K562 (cell line): ENCODE results near the gene PDE11A. TPM values are rescaled to one million over a fixed set of nuclear protein-coding genes. Genes with fewer than 3 reads are reported as not detected.

Source experiments
- ARID1B ChIP-seq: fragments of 450-650 bp; IDR thresholded peaks from 2 replicates; pipeline ENCODE4 v1.6.1; 2016; ENCODE audit warnings: antibody characterized with exemption, mild to moderate bottlenecking, inconsistent platforms
- CHD7 ChIP-seq: fragments of 200-600 bp; sonication (generic); IDR thresholded peaks from one replicate; pipeline ENCODE4 v1.6.1; 2012; ENCODE audit warnings: mild to moderate bottlenecking, low read depth, low read length, inconsistent platforms
- E4F1 ChIP-seq: fragments of 250-450 bp; sonication (Bioruptor Pico); IDR thresholded peaks from 2 replicates; pipeline ENCODE4 v1.5.0; 2021; ENCODE audit warnings: mild to moderate bottlenecking, borderline replicate concordance
- ELF4 ChIP-seq: fragments of 450-650 bp; formaldehyde crosslinking; IDR thresholded peaks from 2 replicates; pipeline ENCODE4 v1.4.0; 2022; ENCODE audit warnings: missing genetic modification characterization
- ESRRA ChIP-seq: fragments of 450-650 bp; IDR thresholded peaks from 2 replicates; pipeline ENCODE4 v1.6.1; 2014; ENCODE audit warnings: low read depth, mild to moderate bottlenecking, moderate library complexity, borderline replicate concordance
- HDAC2 ChIP-seq: fragments of 450-650 bp; IDR thresholded peaks from 2 replicates; pipeline ENCODE4 v1.6.1; 2016; ENCODE audit warnings: mild to moderate bottlenecking
- NCOA6 ChIP-seq: fragments of 450-650 bp; IDR thresholded peaks from 2 replicates; pipeline ENCODE4 v1.6.1; 2017; ENCODE audit warnings: mild to moderate bottlenecking
- PATZ1 ChIP-seq: fragments of 250-450 bp; sonication (Bioruptor Pico); IDR thresholded peaks from 2 replicates; pipeline ENCODE4 v1.5.0; 2020; ENCODE audit warnings: mild to moderate bottlenecking, borderline replicate concordance
- PTRF ChIP-seq: fragments of 450-650 bp; IDR thresholded peaks from 2 replicates; pipeline ENCODE4 v1.6.1; 2016; ENCODE audit warnings: mild to moderate bottlenecking, missing genetic modification characterization, missing compliant biosample characterization
- SAFB2 ChIP-seq: fragments of 200-400 bp; formaldehyde crosslinking; IDR thresholded peaks from 2 replicates; pipeline ENCODE4 v1.6.1; 2018; ENCODE audit warnings: borderline replicate concordance, low read length, low read depth, moderate library complexity; ENCODE audit not compliant: severe bottlenecking
- SP1 ChIP-seq: sonication (generic); formaldehyde crosslinking; IDR thresholded peaks from 2 replicates; pipeline ENCODE4 v1.8.1; 2022; ENCODE audit warnings: mild to moderate bottlenecking, missing genetic modification reagents
- ZNF384 ChIP-seq: IDR thresholded peaks from 2 replicates; pipeline ENCODE4 v1.6.1; 2012; ENCODE audit warnings: low read depth, low read length, improper control_type of control experiment
- ZNF584 ChIP-seq: fragments of 200-800 bp; sonication (Bioruptor generic); IDR thresholded peaks from 2 replicates; pipeline ENCODE4 v1.6.1; 2016; ENCODE audit warnings: low read depth, mild to moderate bottlenecking, missing genetic modification characterization, missing compliant biosample characterization
- polyA plus RNA-seq, 8 experiments: library from polyadenylated mRNA; depleted of rRNA in 4 of 8; stranded (reverse) in 5 of 8; unstranded in 3 of 8; fragments of >200 nt; fragmentation: Nextera tagmentation in 2 of 8; fragmentation: Illumina TruSeq in 1 of 8; extraction: Ambion mirVana in 2 of 8; extraction: Trizol in 1 of 8; gene quantifications; 2 replicates each; pipeline versions ENCODE4 v1.2.1 to v1.2.3, GENCODE V29; 2011 to 2014; ENCODE audit warnings: inconsistent platforms in 1 of 8, missing spikeins in 1 of 8
- total RNA-seq, 7 experiments: library from RNA; depleted of rRNA in 6 of 7; stranded (reverse); fragments of >200 nt in 6 of 7; fragmentation: Illumina TruSeq in 2 of 7; extraction: Trizol in 2 of 7; gene quantifications; 2 replicates each; pipeline versions ENCODE4 v1.2.1 to v1.2.3, GENCODE V29; 2011 to 2021; ENCODE audit warnings: low replicate concordance in 1 of 7

PDE11A gene
- total and polyA plus RNA-seq, 9 of the 15 experiments (the other 6 are each of a cell fraction or from before 2014, with no cell fraction given) = 3.2 to 22.1 (median 5.7) TPM

DNA sequence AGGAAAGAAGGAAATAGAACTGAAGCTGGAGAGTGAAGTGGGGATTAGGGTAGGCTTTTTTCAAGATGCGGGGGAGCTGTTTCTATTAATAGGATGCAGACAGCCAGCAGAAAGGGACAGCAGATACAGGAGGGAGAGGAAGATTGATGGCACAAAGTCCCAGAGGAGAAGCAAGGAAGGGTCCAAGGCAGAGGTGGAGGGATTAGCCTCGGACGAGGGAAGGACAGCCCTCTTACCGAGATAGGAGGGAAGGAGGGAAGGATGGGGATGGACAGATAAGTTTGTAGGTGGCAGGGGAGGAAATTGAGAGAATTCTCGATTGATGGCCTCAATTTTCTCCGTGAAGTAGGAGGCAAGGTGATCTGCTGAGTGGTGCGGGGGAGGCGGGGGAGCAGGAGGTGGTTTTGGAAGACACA, 362.6 kb downstream of the PDE11A start (continued):
- TF ChIP-seq CHD7 = no peak
- no peak for TF ChIP-seq PATZ1 (CRISPR knock-in tag)
- no peak for TF ChIP-seq SP1 (CRISPR knock-in tag)
- TF ChIP-seq E4F1 (CRISPR knock-in tag) = no peak
- TF ChIP-seq ARID1B = peak; percentile 48
- TF ChIP-seq ELF4 (CRISPR knock-in tag) = no peak
- no peak for TF ChIP-seq PTRF
- TF ChIP-seq ESRRA = no peak
- no peak for TF ChIP-seq ZNF584 (CRISPR knock-in tag)
- TF ChIP-seq SAFB2 = no peak
- TF ChIP-seq HDAC2 = no peak
- TF ChIP-seq NCOA6 = no peak
- 0 out of 2 replicates have a peak, but pooled peaks have one; percentile 14 for TF ChIP-seq ZNF384
